Coronary artery (tissue), 2 donors: ENCODE measurements around the gene RAD51B.

Experiments used
- DNase-seq: peaks from one replicate; pipeline ENCODE4 v3.0.0-alpha.2; 2017; ENCODE audit warnings: low spot score
- H3K27ac ChIP-seq, 2 donors: fragments of 200-600 bp; sonication (generic); one replicate each; pipeline ENCODE4 v1.5.1; 2016 to 2019
- H3K4me3 ChIP-seq: fragments of 200-600 bp; sonication (generic); 2 replicates; pipeline ENCODE4 v1.5.1; 2016; ENCODE audit warnings: mild to moderate bottlenecking, moderate library complexity
- CTCF ChIP-seq: fragments of 200-600 bp; sonication (generic); IDR thresholded peaks from one replicate; pipeline ENCODE4 v1.5.1; 2019; ENCODE audit warnings: antibody characterized with exemption

Gene RAD51B

GRCh38 chr14:68755016-68755353 lies 935.4 kb downstream of the RAD51B start:
- Histone ChIP-seq H3K27ac (no peak overlapping the region), H3K4me3 (no peak overlapping the region)
- DNase-seq: no peak
- TF ChIP-seq CTCF: no peak

- TF ChIP-seq CTCF: no peak
- Histone ChIP-seq H3K27ac (no peak overlapping the region), H3K4me3 (no peak overlapping the region)
- no peak for DNase-seq
These were observed 936.5 kb downstream of the RAD51B start for GRCh38 chr14:68756000-68756481.

- no peak overlapping the region for H3K27ac ChIP-seq
- no peak overlapping the region for H3K4me3 ChIP-seq
- TF ChIP-seq CTCF: no peak
- no peak for DNase-seq
These were observed 937.2 kb downstream of the RAD51B start for GRCh38 chr14:68756734-68757133.

GRCh38 chr14:68757618-68758081 lies 938.1 kb downstream of the RAD51B start:
- Histone ChIP-seq H3K4me3 (no peak overlapping the region), H3K27ac (no peak overlapping the region)
- TF ChIP-seq CTCF: no peak
- DNase-seq: no peak

- DNase-seq: no peak
- no peak for TF ChIP-seq CTCF
- Histone ChIP-seq H3K27ac (no peak overlapping the region), H3K4me3 (no peak overlapping the region)
These were observed 938.7 kb downstream of the RAD51B start for GRCh38 chr14:68758301-68758700.

GRCh38 chr14:68759017-68759560 lies 939.5 kb downstream of the RAD51B start:
- Histone ChIP-seq H3K4me3 (no peak overlapping the region), H3K27ac (no peak overlapping the region)
- DNase-seq: no peak
- TF ChIP-seq CTCF: no peak

- no peak overlapping the region for H3K4me3 ChIP-seq
- TF ChIP-seq CTCF: no peak
- no peak overlapping the region for H3K27ac ChIP-seq
- DNase-seq: no peak
These were observed 940.4 kb downstream of the RAD51B start for GRCh38 chr14:68759937-68760336.
